Lung microvascular endothelial cell (primary cell): ENCODE measurements around the gene IDH2. TPM values are rescaled to one million over a fixed set of nuclear protein-coding genes. Genes with fewer than 3 reads are reported as not detected.
"Not testable (repeated sequence)": the region's sequence is repeated elsewhere in the genome, so short reads cannot be mapped to it uniquely, and the experiment has no call there.

Experiments
- DNase-seq, 2 donors: peaks; one replicate each; pipeline versions ENCODE4 v3.0.0 to v3.0.0-alpha.2; 2010; ENCODE audit warnings: low read depth in 2 of 2
- total RNA-seq: library from RNA; depleted of rRNA; stranded (reverse); fragments of >200 nt; gene quantifications from 2 replicates; pipeline ENCODE4 v1.2.1, GENCODE V29; 2014

Gene IDH2
- total RNA-seq, 1 donor from 2014 or later, result 48.4 TPM

- no peak for DNase-seq
Observed at GRCh38 chr15:90085565-90085964, 16.7 kb downstream of the IDH2 start.

- DNase-seq, result no peak
Observed at GRCh38 chr15:90084876-90085423, 17.3 kb downstream of the IDH2 start.

- DNase-seq, result no peak
Observed at GRCh38 chr15:90083954-90084607, 18.2 kb downstream of the IDH2 start.

GRCh38 chr15:90083419-90083818, 18.8 kb downstream of the IDH2 start:
- DNase-seq, result no peak

GRCh38 chr15:90082140-90082715, 20.0 kb downstream of the IDH2 start:
- peak in 1 of 2 donors; percentile 32 for DNase-seq

GRCh38 chr15:90080818-90081393, 21.4 kb downstream of the IDH2 start:
- DNase-seq, result no peak

GRCh38 chr15:90080458-90080755, 21.9 kb downstream of the IDH2 start:
- DNase-seq, result no peak

- DNase-seq, result no peak
Observed at GRCh38 chr15:90079619-90080457, 22.4 kb downstream of the IDH2 start.

GRCh38 chr15:90078965-90079364, 23.3 kb downstream of the IDH2 start:
- no peak for DNase-seq

GRCh38 chr15:90076716-90077115, 25.6 kb downstream of the IDH2 start:
- no peak for DNase-seq

GRCh38 chr15:90075420-90076289, 26.6 kb downstream of the IDH2 start:
- no peak for DNase-seq

GRCh38 chr15:90074916-90075315, 27.4 kb downstream of the IDH2 start:
- no peak for DNase-seq

GRCh38 chr15:90074023-90074422, 28.2 kb downstream of the IDH2 start:
- DNase-seq, result no peak

- no peak for DNase-seq
Observed at GRCh38 chr15:90072978-90073640, 29.2 kb downstream of the IDH2 start.

- peak; percentile 90 to 93 for DNase-seq
Observed at GRCh38 chr15:90071220-90071807, 31.0 kb downstream of the IDH2 start.

GRCh38 chr15:90070623-90071022, 31.6 kb downstream of the IDH2 start:
- DNase-seq, result not testable (repeated sequence)

GRCh38 chr15:90067953-90068606, 34.2 kb downstream of the IDH2 start:
- DNase-seq, result no peak

- DNase-seq, result no peak
Observed at GRCh38 chr15:90067181-90067952, 34.9 kb downstream of the IDH2 start.

GRCh38 chr15:90065682-90066049, 36.6 kb downstream of the IDH2 start:
- DNase-seq, result no peak
